Spinal cord (tissue), 10 donors: ENCODE results near the gene REXO2. TPM values are rescaled to one million over a fixed set of nuclear protein-coding genes. Genes with fewer than 3 reads are reported as not detected.

Source experiments
- DNase-seq, 6 donors: peaks; one replicate each; pipeline versions ENCODE4 v3.0.0 to v3.0.0-alpha.2; 2013 to 2015; ENCODE audit warnings: low spot score in 6 of 6, low read depth in 4 of 6
- H3K27ac ChIP-seq: one replicate; pipeline ENCODE4 v1.5.1; 2013; ENCODE audit warnings: low read depth, low read length, control low read depth
- H3K27me3 ChIP-seq: one replicate; pipeline ENCODE4 v1.6.1; 2013; ENCODE audit warnings: low read length; ENCODE audit not compliant: control insufficient read depth, insufficient read depth
- H3K36me3 ChIP-seq: one replicate; pipeline ENCODE4 v1.6.1; 2013; ENCODE audit warnings: low read length; ENCODE audit not compliant: control insufficient read depth, insufficient read depth
- H3K4me1 ChIP-seq: one replicate; pipeline ENCODE4 v1.6.1; 2013; ENCODE audit warnings: low read length; ENCODE audit not compliant: control insufficient read depth, insufficient read depth
- H3K4me3 ChIP-seq: one replicate; pipeline ENCODE4 v1.5.1; 2013; ENCODE audit warnings: low read depth, low read length, control low read depth
- H3K9me3 ChIP-seq: one replicate; pipeline ENCODE4 v1.6.1; 2013; ENCODE audit warnings: low read length; ENCODE audit not compliant: control insufficient read depth, insufficient read depth
- WGBS: methylation state at CpG from one replicate; pipeline ENCODE4 v1.1.5; 2013; ENCODE audit warnings: missing lambda C conversion rate; ENCODE audit not compliant: insufficient coverage; 5-methylcytosine and 5-hydroxymethylcytosine counted together
- long read RNA-seq, 4 donors: transcript quantifications; one replicate each; lab custom pipeline, GENCODE V29; 2026
- polyA plus RNA-seq, 2 donors: library from polyadenylated mRNA; unstranded; fragments of 120-200 nt; gene quantifications; one replicate each; pipeline ENCODE4 v1.2.1, GENCODE V29; 2013; ENCODE audit not compliant: insufficient read length in 2 of 2
- total RNA-seq, 2 donors: library from RNA; depleted of rRNA in 1 of 2; stranded (reverse); fragments of 120-200 nt in 1 of 2; fragments of >200 nt in 1 of 2; gene quantifications; one replicate each; pipeline versions ENCODE4 v1.2.3 to v1.2.4, GENCODE V29; 2013 to 2014
- donor health status: healthy.

REXO2 gene
- total RNA-seq (10 to 100 TPM; 69.2 to 76.1 TPM), polyA plus RNA-seq (10 to 100 TPM; 65.4 to 71.1 TPM)
- long read RNA-seq, donor 1, transcript REXO2-220 (7 exons, 1,158 nt): major isoform, 24 of 37 reads
- long read RNA-seq, donor 1, partial matches to known transcripts: 0 of 37 reads
- long read RNA-seq, donor 1, other reads (novel, unspliced or antisense): 0 of 37 reads
- long read RNA-seq, donor 2, transcript REXO2-220 (7 exons, 1,158 nt): major isoform, 9 of 11 reads
- long read RNA-seq, donor 2, partial matches to known transcripts: 0 of 11 reads
- long read RNA-seq, donor 2, other reads (novel, unspliced or antisense): 0 of 11 reads
- long read RNA-seq, donor 3, transcript REXO2-220 (7 exons, 1,158 nt): major isoform, 9 of 14 reads
- long read RNA-seq, donor 3, partial matches to known transcripts: 0 of 14 reads
- long read RNA-seq, donor 3, other reads (novel, unspliced or antisense): 0 of 14 reads
- long read RNA-seq, donor 4, transcript REXO2-220 (7 exons, 1,158 nt): major isoform, 38 of 53 reads
- long read RNA-seq, donor 4, transcript REXO2-204 (4 exons, 1,081 nt): minor isoform, 7 of 53 reads
- long read RNA-seq, donor 4, partial matches to known transcripts: 0 of 53 reads
- long read RNA-seq, donor 4, other reads (novel, unspliced or antisense): 0 of 53 reads

- peak; percentile 77 to 99 (median 92) for DNase-seq
- peaks cover 4% of the 10 kb centered on the region for H3K4me1 ChIP-seq
- H3K27ac ChIP-seq: peak within 1 kb of the TSS; percentile 75
- WGBS: under 1% methylated on average over 59 of the region's 64 CpGs
- H3K36me3 ChIP-seq: no peaks in the 10 kb centered on the region
- peak within 1 kb of the TSS; percentile 94 for H3K4me3 ChIP-seq
- no peaks in the 10 kb centered on the region for H3K27me3 ChIP-seq
- no peaks in the 10 kb centered on the region for H3K9me3 ChIP-seq
Measured at GRCh38 chr11:114439229-114440120, at the start of gene REXO2. Gene REXO2, plus strand, starts transcription at chr11:114439467. Its CDS starts 62 bp downstream, at chr11:114439529.

- no peaks in the 10 kb centered on the region for H3K9me3 ChIP-seq
- no peaks in the 10 kb centered on the region for H3K4me1 ChIP-seq
- no CpG with 5 or more reads among the region's 4 CpGs for WGBS
- H3K4me3 ChIP-seq: no peak overlapping the region
- H3K27me3 ChIP-seq: no peaks in the 10 kb centered on the region
- H3K27ac ChIP-seq: no peak overlapping the region
- DNase-seq: no peak
- no peaks in the 10 kb centered on the region for H3K36me3 ChIP-seq
Measured at GRCh38 chr11:114392735-114393667, 46.3 kb upstream of the REXO2 start.

- Histone ChIP-seq H3K9me3 (no peaks in the 10 kb centered on the region), H3K36me3 (peaks cover 2% of the 10 kb centered on the region), H3K4me3 (no peak overlapping the region), H3K4me1 (peaks cover 6% of the 10 kb centered on the region), H3K27ac (no peak overlapping the region), H3K27me3 (no peaks in the 10 kb centered on the region)
- WGBS: 54% methylated on average over 3 of the region's 3 CpGs
- DNase-seq: no peak
Measured at GRCh38 chr11:114395736-114396135, 43.5 kb upstream of the REXO2 start.

GRCh38 chr11:114396916-114397315, 42.4 kb upstream of the REXO2 start:
- peaks cover 6% of the 10 kb centered on the region for H3K4me1 ChIP-seq
- DNase-seq: no peak
- no peaks in the 10 kb centered on the region for H3K27me3 ChIP-seq
- no peaks in the 10 kb centered on the region for H3K9me3 ChIP-seq
- no peak overlapping the region for H3K27ac ChIP-seq
- peaks cover 2% of the 10 kb centered on the region for H3K36me3 ChIP-seq
- no peak overlapping the region for H3K4me3 ChIP-seq

- no peak overlapping the region for H3K4me3 ChIP-seq
- peaks cover 6% of the 10 kb centered on the region for H3K4me1 ChIP-seq
- H3K27ac ChIP-seq: peak overlapping the region; percentile 60
- H3K9me3 ChIP-seq: no peaks in the 10 kb centered on the region
- H3K27me3 ChIP-seq: no peaks in the 10 kb centered on the region
- peaks cover 2% of the 10 kb centered on the region for H3K36me3 ChIP-seq
- no CpG with 5 or more reads among the region's 2 CpGs for WGBS
- peak in 1 of 6 donors; percentile 24 for DNase-seq
Measured at GRCh38 chr11:114397349-114397982, 41.8 kb upstream of the REXO2 start.

GRCh38 chr11:114398303-114398920, 40.9 kb upstream of the REXO2 start:
- Histone ChIP-seq H3K4me3 (no peak overlapping the region), H3K27me3 (no peaks in the 10 kb centered on the region), H3K9me3 (no peaks in the 10 kb centered on the region), H3K36me3 (peaks cover 2% of the 10 kb centered on the region), H3K4me1 (peaks cover 6% of the 10 kb centered on the region), H3K27ac (no peak overlapping the region)
- no peak for DNase-seq
- WGBS: no CpG with 5 or more reads among the region's 4 CpGs

- peaks cover 6% of the 10 kb centered on the region for H3K4me1 ChIP-seq
- H3K27me3 ChIP-seq: no peaks in the 10 kb centered on the region
- DNase-seq: peak in 2 of 6 donors; percentile 12 to 35
- H3K36me3 ChIP-seq: peaks cover 2% of the 10 kb centered on the region
- 3% methylated on average over 23 of the region's 29 CpGs for WGBS
- peak overlapping the region; percentile 99 for H3K4me3 ChIP-seq
- H3K9me3 ChIP-seq: no peaks in the 10 kb centered on the region
- H3K27ac ChIP-seq: peak overlapping the region; percentile 98
Measured at GRCh38 chr11:114399490-114400215, 39.6 kb upstream of the REXO2 start.
